Stimulated activated effector memory CD8-positive, alpha-beta T cell treated with anti-CD3 and anti-CD28 coated beads, Interleukin-12 subunit alpha, Interleukin-12 subunit beta, amount 100 ng/mL, for 72 hours (primary cell): ENCODE measurements around the gene NOTUM.

Source experiments
- ATAC-seq: fragments of 150-1000 bp; cut with Tn5 transposase; 2 replicates; pipeline ENCODE4 v1.10.0; 2021
- DNase-seq, 2 donors: peaks; one replicate each; pipeline ENCODE4 v3.0.0; 2021 to 2022; ENCODE audit warnings: low spot score in 2 of 2
- H3K27ac Mint-ChIP-seq: one replicate; pipeline ENCODE4 v1.8.0; 2022; ENCODE audit warnings: mild to moderate bottlenecking, mixed read lengths
- H3K36me3 Mint-ChIP-seq: one replicate; pipeline ENCODE4 v1.8.0; 2022; ENCODE audit warnings: mild to moderate bottlenecking, mixed read lengths
- H3K4me1 Mint-ChIP-seq: one replicate; pipeline ENCODE4 v1.8.0; 2022; ENCODE audit warnings: mixed read lengths
- H3K4me3 Mint-ChIP-seq: one replicate; pipeline ENCODE4 v1.8.0; 2022; ENCODE audit warnings: mild to moderate bottlenecking, mixed read lengths
- H3K9me3 Mint-ChIP-seq: one replicate; pipeline ENCODE4 v1.8.0; 2022; ENCODE audit warnings: mixed read lengths

NOTUM gene

DNA sequence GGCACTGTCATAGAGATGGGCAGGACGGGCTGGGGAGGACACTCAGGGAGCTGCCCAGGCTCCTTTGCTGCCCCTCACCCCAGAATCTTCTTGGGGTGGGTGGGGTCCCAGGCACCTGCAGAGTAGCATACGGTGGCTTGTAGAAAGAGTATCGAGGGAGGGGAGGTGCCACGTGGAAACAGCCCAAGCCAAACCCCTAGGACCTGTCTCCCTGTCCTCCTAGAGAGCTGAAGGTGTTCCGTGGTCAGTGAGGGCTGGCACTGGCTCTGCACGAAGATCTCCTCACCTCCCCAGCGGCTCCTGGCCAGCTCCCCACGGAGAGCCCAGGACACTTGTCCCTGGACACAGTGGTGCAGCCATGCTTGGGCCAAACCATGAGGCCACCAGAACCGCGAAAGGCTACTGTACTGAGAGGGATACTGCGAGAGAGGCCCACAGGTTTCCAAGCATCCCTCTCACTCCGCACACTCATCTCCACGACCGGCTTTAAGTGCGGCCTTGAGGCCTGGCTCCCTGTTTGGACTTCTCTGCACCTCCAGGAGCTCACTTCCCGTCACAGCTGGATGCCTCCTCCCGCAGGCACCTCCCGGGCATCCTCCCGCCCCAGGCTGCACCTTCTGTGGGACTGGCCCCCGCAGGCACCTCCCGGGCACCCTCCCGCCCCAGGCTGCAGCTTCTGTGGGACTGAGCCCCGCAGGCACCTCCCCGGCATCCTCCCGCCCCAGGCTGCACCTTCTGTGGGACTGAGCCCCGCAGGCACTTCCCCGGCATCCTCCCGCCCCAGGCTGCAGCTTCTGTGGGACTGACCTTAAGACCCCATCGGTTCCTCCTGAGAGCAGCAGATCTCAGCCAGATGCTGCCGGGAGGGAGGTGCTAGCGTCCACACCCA, 31.5 kb downstream of the NOTUM start:
- Mint-ChIP-seq H3K9me3 (no peaks in the 10 kb centered on the region), H3K4me3 (peak overlapping the region; percentile 86), H3K4me1 (peaks cover 25% of the 10 kb centered on the region), H3K27ac (no peak overlapping the region), H3K36me3 (peaks cover 36% of the 10 kb centered on the region)
- DNase-seq: no peak
- ATAC-seq: no peak

DNA sequence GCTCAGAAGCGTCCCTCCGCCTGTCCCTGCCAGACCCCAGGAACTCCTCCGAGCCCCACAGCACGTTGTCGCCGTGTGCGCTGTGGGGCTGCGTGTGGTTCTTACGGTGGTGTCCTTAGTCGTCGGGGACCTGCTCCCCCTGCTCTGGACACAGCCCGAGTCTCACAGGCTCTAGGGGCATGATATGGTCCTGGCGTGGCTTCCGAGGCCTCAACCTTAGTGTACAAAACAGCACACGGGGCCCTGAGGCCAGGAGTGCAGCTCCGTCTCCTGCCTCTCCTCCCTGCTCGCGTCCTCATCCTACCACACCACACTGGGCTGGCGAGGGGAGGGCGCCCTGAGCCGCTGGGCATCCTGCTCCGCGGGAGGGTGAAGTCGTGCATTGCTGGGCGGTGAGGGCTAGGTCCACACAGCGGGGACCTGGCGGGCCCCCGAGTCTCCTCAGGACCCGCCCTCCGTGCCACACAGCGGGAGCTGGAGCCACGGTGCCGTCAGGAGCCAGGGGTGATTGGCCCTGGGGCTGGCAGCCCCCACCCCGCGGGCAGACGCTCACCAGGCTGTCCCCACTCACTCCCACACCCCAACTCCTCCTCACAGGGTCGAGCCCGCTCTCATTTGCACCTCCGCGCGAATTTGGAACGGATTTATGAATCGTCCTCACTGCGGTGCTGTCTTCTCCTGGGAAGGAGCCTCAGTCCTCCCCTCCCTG, 32.3 kb downstream of the NOTUM start:
- no peak overlapping the region for H3K27ac Mint-ChIP-seq
- H3K9me3 Mint-ChIP-seq: no peaks in the 10 kb centered on the region
- no peak for DNase-seq
- peak overlapping the region; percentile 86 for H3K4me3 Mint-ChIP-seq
- ATAC-seq: no peak
- peaks cover 20% of the 10 kb centered on the region for H3K4me1 Mint-ChIP-seq
- peaks cover 31% of the 10 kb centered on the region for H3K36me3 Mint-ChIP-seq

DNA sequence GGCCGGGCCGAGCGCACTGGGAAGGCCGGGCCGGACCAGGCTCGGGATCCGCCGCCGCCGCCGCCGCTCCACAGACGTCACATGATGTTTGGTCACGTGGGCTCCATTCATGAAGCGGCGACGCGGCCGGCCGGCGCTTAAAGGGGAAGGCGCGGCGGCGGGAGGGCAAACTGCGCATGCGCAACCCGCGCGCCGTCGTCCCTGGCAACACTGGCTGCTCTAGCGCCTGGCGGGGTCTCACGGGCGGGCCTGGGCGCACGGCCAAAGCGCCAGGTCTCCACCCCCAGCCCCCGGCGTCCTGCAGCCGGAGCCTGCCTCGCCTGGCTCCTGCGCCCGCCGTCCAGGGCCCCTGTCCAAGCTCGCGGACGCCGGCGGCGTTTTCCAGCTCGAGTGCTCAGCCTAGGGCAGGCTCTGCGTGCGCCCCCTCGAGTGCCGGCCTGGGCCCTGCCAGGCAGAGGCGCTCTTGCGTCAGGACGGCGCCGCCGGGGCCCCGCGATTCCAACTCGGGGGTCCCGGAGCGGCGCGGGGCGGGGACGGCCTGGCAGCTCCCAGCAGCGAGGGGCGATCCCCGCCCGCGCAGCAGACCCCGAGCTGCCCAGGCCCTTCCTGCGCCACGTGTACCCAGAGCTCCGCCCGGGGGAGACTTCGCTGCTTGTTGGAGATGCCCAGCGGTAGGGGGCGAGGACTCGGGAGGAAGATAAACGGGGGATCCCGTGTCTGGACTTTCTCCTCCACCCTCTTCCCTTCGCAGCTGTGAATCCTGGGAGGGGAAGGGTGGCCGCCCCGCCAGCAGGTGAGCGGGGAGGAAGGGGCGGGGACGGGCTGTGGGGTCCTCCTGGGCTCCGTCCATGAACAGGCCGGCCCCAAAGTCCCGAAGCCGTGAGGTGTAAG, 33.1 kb downstream of the NOTUM start, which contains the start of gene MAFG:
TSS of gene MAFG (minus strand) at position 83 of the 891 bp plus-strand sequence. CDS start 4,550 bp downstream, outside the sequence.
- Mint-ChIP-seq H3K9me3 (no peaks in the 10 kb centered on the region), H3K36me3 (peaks cover 23% of the 10 kb centered on the region), H3K4me3 (peak within 1 kb of the TSS; percentile 86), H3K4me1 (peaks cover 16% of the 10 kb centered on the region), H3K27ac (peak within 1 kb of the TSS; percentile 94)
- ATAC-seq (peak; percentile 82), DNase-seq (peak; percentile 93 to 95)

DNA sequence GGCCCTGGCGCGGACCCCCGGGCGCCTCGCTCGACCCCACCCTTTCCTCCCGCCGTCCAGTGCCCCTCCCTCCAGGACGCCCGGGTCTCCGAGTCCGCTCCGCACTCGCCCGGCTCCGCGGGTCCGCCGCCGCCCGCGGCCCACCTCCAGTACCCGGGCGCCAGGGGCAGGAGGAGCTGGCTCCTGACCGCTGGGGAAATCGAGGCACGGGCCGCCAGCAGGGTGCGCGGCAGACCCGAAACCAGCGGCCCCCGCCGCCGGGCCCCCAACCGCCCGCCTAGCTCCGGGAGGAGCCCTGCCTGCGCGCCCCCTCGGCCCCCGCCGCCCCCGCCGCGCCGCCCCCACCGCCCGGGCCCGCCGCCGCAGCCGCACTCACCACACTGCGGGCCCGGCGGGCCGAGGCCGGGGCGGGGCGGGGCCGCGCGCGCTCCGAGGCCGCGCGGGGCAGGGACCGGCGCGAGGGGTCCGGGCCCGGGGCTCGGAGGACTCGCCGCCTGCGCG, 33.8 kb downstream of the NOTUM start:
- Mint-ChIP-seq H3K27ac (peak overlapping the region; percentile 94), H3K4me1 (peaks cover 16% of the 10 kb centered on the region), H3K9me3 (no peaks in the 10 kb centered on the region), H3K36me3 (peaks cover 24% of the 10 kb centered on the region), H3K4me3 (peak overlapping the region; percentile 86)
- no peak for DNase-seq
- ATAC-seq: peak; percentile 4

GRCh38 chr17:81926451-81927151, 34.4 kb downstream of the NOTUM start:
- DNase-seq (peak; percentile 44 to 80), ATAC-seq (peak; percentile 47)
- Mint-ChIP-seq H3K27ac (peak overlapping the region; percentile 94), H3K4me3 (peak overlapping the region; percentile 86), H3K36me3 (peaks cover 29% of the 10 kb centered on the region), H3K9me3 (no peaks in the 10 kb centered on the region), H3K4me1 (peaks cover 16% of the 10 kb centered on the region)

DNA sequence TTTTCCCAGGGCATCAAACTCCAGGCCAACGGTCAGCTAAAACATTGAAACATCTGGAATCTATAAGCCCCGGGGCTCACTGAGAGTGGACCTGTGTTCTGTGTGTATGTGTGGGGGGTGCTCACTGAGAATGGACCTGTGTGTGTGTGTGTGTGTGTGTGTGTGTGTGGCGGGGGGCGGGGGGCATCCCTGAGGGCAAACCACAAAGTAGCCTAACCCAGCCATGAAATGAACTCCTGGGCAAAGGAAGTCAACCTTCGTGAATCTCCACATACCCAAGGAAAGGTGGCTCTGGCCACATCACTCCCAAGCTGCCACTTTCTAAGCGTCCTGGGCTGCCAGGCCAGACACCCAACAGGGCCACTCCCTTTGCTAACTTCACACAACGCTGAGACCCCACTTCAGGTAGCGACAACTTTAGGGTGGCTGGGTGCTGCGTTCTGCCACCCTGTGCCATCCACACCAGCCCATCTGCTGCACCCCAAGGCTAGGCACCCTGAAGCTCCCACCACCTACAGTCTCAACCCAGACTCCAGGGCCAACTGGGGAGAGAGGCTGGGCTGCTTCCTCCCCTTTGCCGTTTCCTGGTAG, 35.0 kb downstream of the NOTUM start:
- no peak for DNase-seq
- Mint-ChIP-seq H3K27ac (peak overlapping the region; percentile 94), H3K4me1 (peaks cover 13% of the 10 kb centered on the region), H3K9me3 (no peaks in the 10 kb centered on the region), H3K4me3 (peak overlapping the region; percentile 86), H3K36me3 (peaks cover 35% of the 10 kb centered on the region)
- no peak for ATAC-seq

DNA sequence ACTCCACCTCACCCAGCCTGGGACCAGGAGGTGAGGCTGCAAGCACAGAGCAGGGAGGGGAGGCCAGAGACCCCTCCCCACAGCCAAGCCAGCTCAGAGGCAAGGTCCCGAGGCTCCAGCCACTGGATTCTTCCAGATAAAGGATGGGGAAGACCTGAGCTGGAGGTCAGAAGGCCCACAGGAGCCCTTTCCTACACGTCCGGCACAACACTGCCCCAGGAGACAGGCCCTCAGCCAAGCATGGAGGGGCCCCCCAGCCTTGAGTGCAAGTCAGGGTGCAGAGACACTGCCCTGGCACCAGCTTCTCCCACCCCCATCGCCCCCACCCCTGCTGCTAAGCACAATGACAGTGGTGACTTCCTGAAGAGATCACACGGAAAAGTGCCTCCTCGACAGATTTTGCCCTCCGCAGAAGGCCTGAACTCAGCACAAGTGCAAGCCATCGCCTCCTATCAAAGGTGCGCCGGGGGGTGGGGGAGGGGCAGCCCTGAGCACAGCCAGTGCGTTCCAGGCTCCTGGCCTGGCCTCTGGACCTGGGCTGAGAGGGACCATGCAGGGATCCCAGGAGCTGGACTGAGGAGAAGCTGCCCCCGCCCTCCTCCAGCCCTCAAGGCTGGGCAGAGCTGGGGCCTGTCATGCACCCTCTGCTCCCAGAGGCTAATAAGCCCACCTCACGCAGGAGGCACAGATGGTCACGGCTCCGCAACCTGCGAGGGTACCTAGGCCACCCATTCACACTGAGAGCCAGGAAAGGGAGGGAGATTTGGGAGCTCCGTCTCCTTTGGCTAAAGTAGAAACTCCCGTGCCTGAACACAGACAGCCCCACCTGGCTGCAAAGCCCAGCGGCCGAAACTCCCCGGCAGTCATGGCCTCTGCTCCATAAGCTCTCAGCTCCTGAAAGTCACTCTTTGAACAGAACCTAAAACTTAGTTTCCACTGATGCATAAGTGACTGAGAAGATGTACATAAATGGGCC, 36.1 kb downstream of the NOTUM start:
- DNase-seq (no peak), ATAC-seq (no peak)
- Mint-ChIP-seq H3K4me1 (peaks cover 10% of the 10 kb centered on the region), H3K27ac (peak overlapping the region; percentile 94), H3K36me3 (peaks cover 38% of the 10 kb centered on the region), H3K4me3 (peak overlapping the region; percentile 86), H3K9me3 (no peaks in the 10 kb centered on the region)

DNA sequence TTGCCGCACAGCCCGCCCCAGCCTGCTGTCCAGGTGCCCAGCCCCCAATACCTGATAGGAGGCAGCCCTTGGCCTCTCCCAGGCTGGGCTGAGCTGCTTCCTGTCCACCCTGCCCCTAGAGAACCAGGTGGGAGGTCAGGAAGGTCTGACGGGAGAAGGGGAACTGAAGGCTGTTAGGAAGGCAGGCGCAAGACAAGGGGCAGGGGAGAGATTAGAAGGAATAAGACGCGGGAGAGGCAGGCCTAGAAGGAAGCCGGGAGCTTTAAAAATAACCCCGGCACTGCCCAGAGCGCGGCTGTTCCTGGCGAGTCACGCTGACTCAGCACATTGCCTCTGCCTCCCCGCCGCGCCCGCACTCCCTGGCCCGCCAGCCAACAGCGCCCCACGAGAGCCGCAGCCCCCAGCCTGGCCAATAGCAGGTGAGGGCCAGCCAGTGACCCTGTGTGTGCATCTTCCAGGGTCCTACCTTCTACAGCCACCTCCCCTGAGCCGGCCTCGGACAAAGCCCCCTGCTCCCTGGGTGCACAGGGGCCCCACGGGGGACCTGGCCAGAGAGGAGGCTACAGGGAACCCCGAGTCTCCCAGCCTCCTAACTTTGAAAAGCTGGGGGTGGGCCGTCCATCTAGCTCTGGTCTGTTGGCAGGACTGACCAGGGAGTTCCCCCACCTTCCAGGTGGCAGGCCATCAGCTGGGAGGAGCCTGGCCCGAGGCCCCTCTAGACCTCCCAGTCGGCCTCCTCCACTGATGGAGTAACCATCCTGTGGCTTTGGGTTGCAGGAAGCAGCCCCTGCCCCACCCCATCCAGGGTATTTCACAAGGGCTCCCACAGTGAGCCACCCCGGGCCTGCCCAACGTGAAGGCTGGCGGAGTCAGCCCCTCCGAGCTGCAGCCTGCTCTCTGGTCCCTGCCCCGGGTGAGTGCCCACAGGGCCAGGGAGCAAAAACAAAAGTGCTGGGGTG, 37.4 kb downstream of the NOTUM start:
- DNase-seq (no peak), ATAC-seq (no peak)
- H3K9me3 Mint-ChIP-seq: no peaks in the 10 kb centered on the region
- no peak overlapping the region for H3K27ac Mint-ChIP-seq
- H3K36me3 Mint-ChIP-seq: peaks cover 50% of the 10 kb centered on the region
- H3K4me1 Mint-ChIP-seq: peaks cover 10% of the 10 kb centered on the region
- H3K4me3 Mint-ChIP-seq: no peak overlapping the region

DNA sequence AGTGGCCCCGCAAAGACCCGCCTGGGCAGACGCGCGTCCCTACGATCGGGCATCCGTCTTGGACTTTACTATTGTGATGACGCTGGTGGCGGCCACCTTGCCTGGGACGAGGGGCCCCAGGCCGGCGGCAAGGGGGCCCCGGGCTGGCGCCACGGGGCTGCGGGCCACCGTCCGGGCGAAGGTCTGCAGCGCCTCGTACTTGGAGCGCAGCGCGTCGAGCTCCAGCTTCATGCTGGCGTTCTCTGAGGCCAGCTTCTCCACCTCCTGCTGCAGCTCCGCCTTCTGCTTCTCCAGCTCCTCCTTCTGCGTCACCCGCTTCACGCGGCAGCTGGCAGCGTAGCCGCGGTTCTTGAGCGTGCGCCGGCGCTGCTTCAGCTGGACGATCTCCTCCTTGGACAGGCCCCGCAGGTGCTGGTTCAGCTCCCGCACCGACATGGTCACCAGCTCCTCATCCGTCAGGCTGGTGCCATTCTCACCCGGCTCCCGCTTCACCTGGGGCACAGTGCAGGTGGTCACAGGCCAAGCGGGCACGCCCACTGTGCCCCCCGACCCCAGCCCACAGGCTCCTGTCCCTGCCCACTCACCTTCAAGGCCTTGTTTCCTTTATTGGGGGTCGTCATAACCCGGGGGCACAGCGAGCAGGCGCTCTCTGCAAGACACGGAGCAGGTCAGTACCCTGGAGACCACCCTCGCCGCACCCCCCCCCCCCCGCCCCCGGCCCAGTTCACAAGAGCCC, 38.3 kb downstream of the NOTUM start:
- Mint-ChIP-seq H3K36me3 (peaks cover 57% of the 10 kb centered on the region), H3K4me1 (peaks cover 10% of the 10 kb centered on the region), H3K27ac (peak overlapping the region; percentile 41), H3K4me3 (no peak overlapping the region), H3K9me3 (no peaks in the 10 kb centered on the region)
- DNase-seq: no peak
- ATAC-seq: no peak

DNA sequence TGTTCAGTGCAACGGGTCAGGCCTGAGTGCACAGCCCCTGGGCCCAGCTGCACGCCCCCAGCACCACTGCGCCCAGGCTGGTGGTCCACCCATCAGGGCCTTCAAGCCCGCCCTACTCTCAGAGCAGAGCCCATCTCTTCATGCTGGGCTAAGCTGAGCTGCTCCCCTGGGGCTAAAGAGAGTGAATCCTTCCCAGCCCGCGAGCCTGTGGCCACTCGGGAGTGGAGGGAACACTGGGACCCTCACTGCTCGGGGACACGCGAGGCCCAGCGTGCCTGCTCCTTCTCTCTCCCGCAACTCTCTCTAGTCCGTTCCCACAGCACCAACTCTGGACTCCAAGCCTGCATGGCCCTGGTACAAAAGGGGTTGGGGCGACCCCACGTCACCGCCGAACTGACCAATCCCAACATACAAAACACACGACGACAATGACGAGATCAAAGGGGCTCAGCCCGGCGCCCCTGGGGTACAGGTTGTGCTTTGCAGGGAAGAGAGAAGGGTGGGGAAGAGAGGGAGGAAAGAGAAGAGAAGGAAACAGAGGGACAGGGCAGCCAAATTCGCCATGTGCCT, 38.9 kb downstream of the NOTUM start:
- H3K36me3 Mint-ChIP-seq: peaks cover 59% of the 10 kb centered on the region
- H3K9me3 Mint-ChIP-seq: no peaks in the 10 kb centered on the region
- no peak overlapping the region for H3K4me3 Mint-ChIP-seq
- DNase-seq (no peak), ATAC-seq (no peak)
- H3K27ac Mint-ChIP-seq: peak overlapping the region; percentile 41
- H3K4me1 Mint-ChIP-seq: peaks cover 15% of the 10 kb centered on the region

- DNase-seq (no peak), ATAC-seq (no peak)
- Mint-ChIP-seq H3K36me3 (peaks cover 59% of the 10 kb centered on the region), H3K4me3 (no peak overlapping the region), H3K27ac (no peak overlapping the region), H3K4me1 (peaks cover 18% of the 10 kb centered on the region), H3K9me3 (no peaks in the 10 kb centered on the region)
Measured at GRCh38 chr17:81921537-81921862, 39.5 kb downstream of the NOTUM start.
